Peyer's patch (tissue), 4 donors: Measurements from ENCODE around the gene ZNF791. TPM values are rescaled to one million over a fixed set of nuclear protein-coding genes. Genes with fewer than 3 reads are reported as not detected.

ENCODE experiments used
- DNase-seq, 3 donors: peaks; one replicate each; pipeline ENCODE4 v3.0.0-alpha.2; 2017 to 2019
- H3K27ac ChIP-seq, 4 donors: fragments of 200-600 bp; sonication (generic); one replicate each; pipeline ENCODE4 v1.5.1; 2016 to 2019
- H3K27me3 ChIP-seq, 2 donors: fragments of 200-600 bp; sonication (generic); one replicate each; pipeline ENCODE4 v1.5.1; 2019
- H3K36me3 ChIP-seq, 3 donors: fragments of 200-600 bp; sonication (generic); one replicate each; pipeline ENCODE4 v1.5.1; 2016 to 2019
- H3K4me1 ChIP-seq, 4 donors: fragments of 200-600 bp; sonication (generic); one replicate each; pipeline ENCODE4 v1.5.1; 2016 to 2019
- H3K4me3 ChIP-seq, 4 donors: fragments of 200-600 bp; sonication (generic); 1 replicate in 3 of 4; 2 replicates in 1 of 4; pipeline ENCODE4 v1.5.1; 2016 to 2019; ENCODE audit warnings: mild to moderate bottlenecking in 1 of 4
- H3K9me3 ChIP-seq, 4 donors: fragments of 200-600 bp; sonication (generic); one replicate each; pipeline ENCODE4 v1.5.1; 2016 to 2019; ENCODE audit warnings: mild to moderate bottlenecking in 1 of 4
- POLR2A ChIP-seq, 2 donors: fragments of 450-650 bp; IDR thresholded peaks; one replicate each; pipeline ENCODE4 v1.5.1; 2017; ENCODE audit warnings: antibody characterized with exemption in 2 of 2, mild to moderate bottlenecking in 2 of 2, moderate library complexity in 2 of 2
- total RNA-seq, 4 donors: library from RNA; depleted of rRNA; stranded (reverse); fragments of >200 nt; gene quantifications; one replicate each; pipeline ENCODE4 v1.1.0, GENCODE V29; 2016
- TF ChIP-seq, protein P1 (sequence below), 6 experiments: fragments of 450-650 bp in 4 of 6; fragments of 200-600 bp in 2 of 6; sonication (generic) in 1 of 6; IDR thresholded peaks; one replicate each; pipeline ENCODE4 v1.5.1; 2017 to 2019; ENCODE audit warnings: antibody characterized with exemption in 6 of 6, mild to moderate bottlenecking in 3 of 6, moderate library complexity in 1 of 6

The ZNF791 gene
- total RNA-seq, 4 donors from 2014 or later: 17.2 to 34.6 (median 29.3) TPM

DNA sequence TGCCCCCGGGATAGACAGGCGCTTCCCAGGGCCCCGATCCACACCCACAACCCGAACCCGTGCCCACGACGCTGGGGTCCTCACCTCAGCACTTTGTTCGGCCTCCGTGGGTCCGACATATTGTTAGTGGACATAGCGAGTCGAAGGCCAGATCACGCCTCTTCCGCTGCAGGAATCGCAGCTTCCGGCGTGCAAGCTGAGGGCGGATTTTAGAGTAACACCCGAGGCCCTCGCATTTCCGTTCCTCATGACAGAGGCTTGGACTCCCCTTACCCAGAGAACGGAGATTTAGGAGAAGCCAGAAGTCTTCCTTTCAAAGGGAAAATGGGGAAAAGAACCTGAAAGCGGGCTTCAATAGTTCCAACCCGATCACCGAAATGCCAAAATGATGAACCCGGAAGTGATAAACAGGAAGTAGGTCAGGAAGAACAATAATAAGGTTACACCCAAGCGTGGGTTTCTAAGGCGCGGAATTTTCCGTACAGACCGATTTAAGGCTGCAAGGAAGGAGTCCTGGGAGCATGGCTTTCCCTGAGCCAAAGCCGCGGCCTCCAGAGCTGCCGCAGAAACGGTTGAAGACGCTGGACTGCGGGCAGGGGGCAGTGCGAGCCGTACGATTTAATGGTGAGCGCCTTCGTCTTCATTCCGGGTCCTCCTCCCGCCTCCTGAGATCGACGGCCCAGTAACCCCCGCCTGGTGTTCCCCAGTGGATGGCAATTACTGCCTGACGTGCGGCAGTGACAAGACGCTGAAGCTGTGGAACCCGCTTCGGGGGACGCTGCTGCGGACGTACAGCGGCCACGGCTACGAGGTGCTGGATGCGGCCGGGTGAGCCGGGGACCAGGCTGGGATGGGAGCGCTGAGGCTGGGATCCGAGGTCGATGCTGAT is 58.8 kb downstream of the ZNF791 start:
- Histone ChIP-seq H3K27me3 (no peaks in the 10 kb centered on the region), H3K4me3 (peak overlapping the region; percentile 83 to 98 (median 86)), H3K9me3 (no peaks in the 10 kb centered on the region), H3K27ac (peak overlapping the region; percentile 84 to 93 (median 89)), H3K4me1 (peaks cover 0 to 42% (median 22%) of the 10 kb centered on the region in 4 donors), H3K36me3 (peaks cover 0 to 25% (median 0%) of the 10 kb centered on the region in 3 donors)
- peak; percentile 78 to 89 (median 84) for DNase-seq
- TF ChIP-seq, protein P1, sequence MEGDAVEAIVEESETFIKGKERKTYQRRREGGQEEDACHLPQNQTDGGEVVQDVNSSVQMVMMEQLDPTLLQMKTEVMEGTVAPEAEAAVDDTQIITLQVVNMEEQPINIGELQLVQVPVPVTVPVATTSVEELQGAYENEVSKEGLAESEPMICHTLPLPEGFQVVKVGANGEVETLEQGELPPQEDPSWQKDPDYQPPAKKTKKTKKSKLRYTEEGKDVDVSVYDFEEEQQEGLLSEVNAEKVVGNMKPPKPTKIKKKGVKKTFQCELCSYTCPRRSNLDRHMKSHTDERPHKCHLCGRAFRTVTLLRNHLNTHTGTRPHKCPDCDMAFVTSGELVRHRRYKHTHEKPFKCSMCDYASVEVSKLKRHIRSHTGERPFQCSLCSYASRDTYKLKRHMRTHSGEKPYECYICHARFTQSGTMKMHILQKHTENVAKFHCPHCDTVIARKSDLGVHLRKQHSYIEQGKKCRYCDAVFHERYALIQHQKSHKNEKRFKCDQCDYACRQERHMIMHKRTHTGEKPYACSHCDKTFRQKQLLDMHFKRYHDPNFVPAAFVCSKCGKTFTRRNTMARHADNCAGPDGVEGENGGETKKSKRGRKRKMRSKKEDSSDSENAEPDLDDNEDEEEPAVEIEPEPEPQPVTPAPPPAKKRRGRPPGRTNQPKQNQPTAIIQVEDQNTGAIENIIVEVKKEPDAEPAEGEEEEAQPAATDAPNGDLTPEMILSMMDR (IDR thresholded peaks at IDR 0.05): no peak
- peak; percentile 3 to 29 for TF ChIP-seq POLR2A (IDR thresholded peaks at IDR 0.05)

DNA sequence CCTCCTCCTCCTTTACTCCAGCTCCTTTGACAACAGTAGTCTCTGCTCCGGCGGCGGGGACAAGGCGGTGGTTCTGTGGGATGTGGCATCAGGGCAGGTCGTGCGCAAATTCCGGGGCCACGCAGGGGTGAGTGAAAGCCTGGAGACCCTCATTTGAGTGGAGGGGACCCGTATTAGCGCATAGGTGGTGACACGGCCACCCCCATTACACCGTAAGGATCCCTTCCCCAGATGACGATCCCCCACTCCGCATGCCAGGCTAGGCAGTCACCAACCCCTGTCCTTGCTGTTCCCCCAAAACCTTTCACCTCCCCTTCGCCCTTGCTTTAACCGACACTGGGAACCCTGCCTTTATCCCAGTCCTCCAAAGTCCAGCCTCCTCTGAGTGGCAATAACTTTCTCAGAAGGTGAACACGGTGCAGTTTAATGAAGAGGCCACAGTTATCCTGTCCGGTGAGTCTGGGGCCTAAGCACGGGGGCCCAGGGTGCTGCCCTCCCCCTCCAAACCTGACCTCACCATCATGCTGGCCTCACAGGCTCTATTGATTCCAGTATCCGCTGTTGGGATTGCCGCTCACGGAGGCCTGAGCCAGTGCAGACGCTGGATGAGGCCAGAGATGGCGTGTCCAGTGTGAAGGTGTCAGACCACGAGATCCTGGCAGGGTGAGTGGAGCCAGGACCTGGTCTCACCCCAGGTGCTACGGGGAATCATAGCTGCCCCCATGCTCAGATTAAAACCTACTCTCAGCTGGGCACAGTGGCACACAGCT is 59.6 kb downstream of the ZNF791 start:
- Histone ChIP-seq H3K27me3 (no peaks in the 10 kb centered on the region), H3K36me3 (peaks cover 0 to 28% (median 0%) of the 10 kb centered on the region in 3 donors), H3K4me1 (peaks cover 0 to 42% (median 19%) of the 10 kb centered on the region in 4 donors), H3K9me3 (no peaks in the 10 kb centered on the region), H3K4me3 (peak overlapping the region; percentile 83 to 98 (median 86)), H3K27ac (peak overlapping the region; percentile 84 to 93 (median 89))
- TF ChIP-seq, protein P1 (IDR thresholded peaks at IDR 0.05): no peak
- TF ChIP-seq POLR2A (IDR thresholded peaks at IDR 0.05): no peak
- DNase-seq: no peak

DNA sequence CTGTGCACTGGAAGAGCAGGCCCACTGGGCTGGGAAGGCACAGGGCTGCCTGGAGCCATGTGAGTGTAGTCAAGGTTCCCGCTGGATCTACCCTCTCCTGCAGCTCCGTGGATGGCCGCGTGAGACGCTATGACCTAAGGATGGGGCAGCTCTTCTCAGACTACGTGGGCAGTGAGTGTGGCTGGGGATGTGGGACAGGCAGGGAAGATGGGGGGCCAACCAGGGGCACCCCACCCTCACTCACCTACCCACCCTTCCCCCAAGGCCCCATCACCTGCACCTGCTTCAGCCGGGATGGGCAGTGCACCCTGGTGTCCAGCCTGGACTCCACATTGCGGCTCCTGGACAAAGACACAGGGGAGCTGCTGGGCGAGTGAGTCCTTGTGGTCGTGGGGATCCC is 62.0 kb downstream of the ZNF791 start:
- Histone ChIP-seq H3K36me3 (peaks cover 0 to 50% (median 0%) of the 10 kb centered on the region in 3 donors), H3K27me3 (no peaks in the 10 kb centered on the region), H3K4me3 (no peak overlapping the region), H3K9me3 (no peaks in the 10 kb centered on the region), H3K4me1 (peaks cover 0 to 24% (median 12%) of the 10 kb centered on the region in 4 donors), H3K27ac (no peak overlapping the region)
- TF ChIP-seq POLR2A (IDR thresholded peaks at IDR 0.05): no peak
- TF ChIP-seq, protein P1 (IDR thresholded peaks at IDR 0.05): no peak
- DNase-seq: peak in 1 of 3 donors; percentile 45

DNA sequence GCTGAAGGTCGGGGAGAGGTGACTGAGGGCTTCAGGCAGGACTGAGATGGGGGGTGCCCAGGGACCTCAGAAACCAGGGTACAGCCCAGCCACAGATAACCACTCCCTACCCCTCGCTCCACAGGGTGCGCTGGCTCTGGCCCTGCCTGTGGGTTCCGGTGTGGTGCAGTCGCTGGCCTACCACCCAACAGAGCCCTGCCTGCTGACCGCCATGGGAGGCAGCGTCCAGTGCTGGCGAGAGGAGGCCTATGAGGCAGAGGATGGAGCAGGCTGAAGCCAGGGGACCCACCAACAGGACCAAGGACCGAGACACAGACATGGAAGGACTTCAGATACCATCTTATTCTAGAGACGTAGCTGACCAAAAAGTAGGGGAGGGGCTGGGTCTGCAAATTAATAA is 64.7 kb downstream of the ZNF791 start:
- no peaks in the 10 kb centered on the region for H3K9me3 ChIP-seq
- H3K4me1 ChIP-seq: peaks cover 0 to 14% (median 1%) of the 10 kb centered on the region in 4 donors
- TF ChIP-seq, protein P1 (IDR thresholded peaks at IDR 0.05): no peak
- no peak for TF ChIP-seq POLR2A (IDR thresholded peaks at IDR 0.05)
- H3K4me3 ChIP-seq: no peak overlapping the region
- no peak overlapping the region for H3K27ac ChIP-seq
- peaks cover 0 to 74% (median 2%) of the 10 kb centered on the region in 3 donors for H3K36me3 ChIP-seq
- DNase-seq: no peak
- no peaks in the 10 kb centered on the region for H3K27me3 ChIP-seq

DNA sequence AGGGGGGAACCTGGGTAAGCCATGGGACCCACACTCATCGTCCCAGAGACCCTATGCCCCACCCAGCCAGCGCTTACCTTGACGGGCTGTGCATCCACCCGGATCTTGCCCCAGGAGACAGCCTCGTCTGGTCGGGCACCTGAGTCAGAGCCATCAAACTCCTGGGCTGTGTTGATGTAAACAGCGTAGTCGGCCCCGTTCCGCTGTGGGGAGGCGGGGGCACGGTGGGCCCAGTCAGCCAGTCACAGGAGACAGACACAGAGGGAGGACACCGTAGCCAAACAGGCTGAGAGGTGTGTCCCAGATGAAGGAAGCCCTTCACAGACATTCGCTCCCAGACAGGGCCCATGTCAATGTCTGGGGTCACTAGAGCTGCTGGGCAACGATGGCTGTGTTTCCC is 65.2 kb downstream of the ZNF791 start:
- H3K36me3 ChIP-seq: peaks cover 0 to 74% (median 2%) of the 10 kb centered on the region in 3 donors

More for the DNA sequence above, 65.2 kb downstream of the ZNF791 start:
- no peak for TF ChIP-seq POLR2A (IDR thresholded peaks at IDR 0.05)
- TF ChIP-seq, protein P1 (IDR thresholded peaks at IDR 0.05): no peak
- Histone ChIP-seq H3K4me1 (peaks cover 0 to 14% (median 0%) of the 10 kb centered on the region in 4 donors), H3K27me3 (no peaks in the 10 kb centered on the region), H3K4me3 (no peak overlapping the region), H3K9me3 (no peaks in the 10 kb centered on the region), H3K27ac (no peak overlapping the region)
- no peak for DNase-seq
